Activated T-helper 1 cell treated with anti-CD3 and anti-CD28 coated beads, Interleukin-12 subunit alpha, Interleukin-12 subunit beta, Interleukin-2, Interleukin-4 antibody, amounts not matched to agents 30 ng/mL and 10 ng/mL and 1 ng/mL, durations not matched to agents 14 hours and 24 hours and 36 hours (primary cell): Measurements from ENCODE around the gene DDX19B. TPM values are rescaled to one million over a fixed set of nuclear protein-coding genes. Genes with fewer than 3 reads are reported as not detected.
"Not testable (repeated sequence)": the region's sequence is repeated elsewhere in the genome, so short reads cannot be mapped to it uniquely, and the experiment has no call there.

ENCODE experiments used
- DNase-seq: peaks from one replicate; pipeline ENCODE4 v3.0.0; 2021; ENCODE audit warnings: low spot score
- H3K27ac Mint-ChIP-seq: one replicate; pipeline ENCODE4 v1.8.0; 2021; ENCODE audit warnings: mild to moderate bottlenecking, mixed read lengths
- H3K27me3 Mint-ChIP-seq: one replicate; pipeline ENCODE4 v1.8.0; 2022; ENCODE audit warnings: mild to moderate bottlenecking, moderate library complexity, mixed read lengths; ENCODE audit not compliant: insufficient read depth
- H3K36me3 Mint-ChIP-seq: one replicate; pipeline ENCODE4 v1.8.0; 2021; ENCODE audit warnings: low read depth, mixed read lengths
- H3K4me1 Mint-ChIP-seq: one replicate; pipeline ENCODE4 v1.8.0; 2021; ENCODE audit warnings: low read depth, mixed read lengths
- H3K4me3 Mint-ChIP-seq: one replicate; pipeline ENCODE4 v1.8.0; 2021; ENCODE audit warnings: mild to moderate bottlenecking, moderate library complexity, mixed read lengths
- H3K9me3 Mint-ChIP-seq: one replicate; pipeline ENCODE4 v1.8.0; 2021; ENCODE audit warnings: mixed read lengths
- intact Hi-C: fragments of 100-400 bp; cut with micrococcal nuclease; formaldehyde crosslinking; loops from one replicate; pipeline ENCODE4 v1.15.1; 2024
- total RNA-seq: library from RNA; stranded (reverse); gene quantifications from 2 replicates; pipeline ENCODE4 v1.2.3, GENCODE V29; 2022

Gene DDX19B
- total RNA-seq, 1 donor from 2014 or later: 31.2 TPM

- Mint-ChIP-seq H3K27me3 (no peaks in the 10 kb centered on the region), H3K4me3 (no peak overlapping the region), H3K9me3 (no peaks in the 10 kb centered on the region), H3K4me1 (no peaks in the 10 kb centered on the region), H3K36me3 (peaks cover 40% of the 10 kb centered on the region), H3K27ac (no peak overlapping the region)
- DNase-seq: no peak
- intact Hi-C loops: no loop called here
Observed at GRCh38 chr16:70258065-70258464, 40.9 kb upstream of the DDX19B start.

- Mint-ChIP-seq H3K27ac (no peak overlapping the region), H3K9me3 (no peaks in the 10 kb centered on the region), H3K4me1 (no peaks in the 10 kb centered on the region), H3K27me3 (no peaks in the 10 kb centered on the region), H3K36me3 (peaks cover 34% of the 10 kb centered on the region), H3K4me3 (no peak overlapping the region)
- intact Hi-C loops: no loop called here
- no peak for DNase-seq
Observed at GRCh38 chr16:70258946-70259345, 40.0 kb upstream of the DDX19B start.

GRCh38 chr16:70259903-70260302 lies 39.1 kb upstream of the DDX19B start:
- H3K27ac Mint-ChIP-seq, H3K27me3 Mint-ChIP-seq, DNase-seq, H3K4me3 Mint-ChIP-seq, H3K9me3 Mint-ChIP-seq, H3K4me1 Mint-ChIP-seq, intact Hi-C loops: not testable (repeated sequence)
- H3K36me3 Mint-ChIP-seq: peaks cover 38% of the 10 kb centered on the region

GRCh38 chr16:70267516-70267915 lies 31.5 kb upstream of the DDX19B start:
- intact Hi-C loops: loop anchor here (5.0 kb wide), 1 partner anchor 100 kb away; no protein-coding TSS in a partner anchor
- Mint-ChIP-seq H3K27ac (no peak overlapping the region), H3K27me3 (no peaks in the 10 kb centered on the region), H3K36me3 (peaks cover 49% of the 10 kb centered on the region), H3K9me3 (no peaks in the 10 kb centered on the region), H3K4me3 (no peak overlapping the region), H3K4me1 (no peaks in the 10 kb centered on the region)
- DNase-seq: no peak

GRCh38 chr16:70267922-70268321 lies 31.1 kb upstream of the DDX19B start:
- not testable (repeated sequence) for H3K4me3 Mint-ChIP-seq, H3K27ac Mint-ChIP-seq, H3K4me1 Mint-ChIP-seq, H3K9me3 Mint-ChIP-seq, DNase-seq, H3K27me3 Mint-ChIP-seq
- intact Hi-C loops: loop anchor here (5.0 kb wide), 1 partner anchor 101 kb away; no protein-coding TSS in a partner anchor
- peaks cover 52% of the 10 kb centered on the region for H3K36me3 Mint-ChIP-seq

DNA sequence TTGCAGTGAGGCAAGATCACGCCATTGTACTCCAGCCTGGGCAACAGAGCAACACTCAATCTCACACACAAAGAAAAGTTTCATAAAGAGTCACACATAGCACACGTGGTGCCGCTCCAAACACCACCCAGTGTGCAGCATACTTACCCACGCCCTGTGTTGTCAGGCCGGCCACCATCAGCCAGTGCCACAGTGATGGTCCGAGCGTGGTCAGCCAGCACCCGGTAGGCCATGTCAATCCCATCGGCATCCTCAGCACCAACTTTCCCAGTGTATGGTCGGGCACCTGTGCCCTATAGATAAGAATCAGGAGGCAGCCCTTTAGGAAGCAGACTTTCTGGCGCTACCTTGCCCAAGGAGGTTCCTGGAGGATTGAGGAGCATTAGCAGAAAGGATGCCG lies 29.5 kb upstream of the DDX19B start:
- H3K36me3 Mint-ChIP-seq: peaks cover 58% of the 10 kb centered on the region
- no peaks in the 10 kb centered on the region for H3K27me3 Mint-ChIP-seq
- no peak for DNase-seq
- intact Hi-C loops: loop anchor here (1.0 to 5.0 kb wide), 2 partner anchors 8 to 102 kb away; no protein-coding TSS in a partner anchor
- no peaks in the 10 kb centered on the region for H3K9me3 Mint-ChIP-seq
- H3K27ac Mint-ChIP-seq: no peak overlapping the region
- H3K4me1 Mint-ChIP-seq: no peaks in the 10 kb centered on the region
- no peak overlapping the region for H3K4me3 Mint-ChIP-seq

GRCh38 chr16:70270176-70270575 lies 28.8 kb upstream of the DDX19B start:
- H3K4me1 Mint-ChIP-seq: no peaks in the 10 kb centered on the region
- intact Hi-C loops: no loop called here
- H3K27me3 Mint-ChIP-seq: no peaks in the 10 kb centered on the region
- H3K9me3 Mint-ChIP-seq: no peaks in the 10 kb centered on the region
- peaks cover 53% of the 10 kb centered on the region for H3K36me3 Mint-ChIP-seq
- no peak overlapping the region for H3K27ac Mint-ChIP-seq
- DNase-seq: no peak
- H3K4me3 Mint-ChIP-seq: no peak overlapping the region

GRCh38 chr16:70271696-70272095 lies 27.3 kb upstream of the DDX19B start:
- Mint-ChIP-seq H3K27me3 (no peaks in the 10 kb centered on the region), H3K27ac (no peak overlapping the region), H3K36me3 (peaks cover 51% of the 10 kb centered on the region), H3K9me3 (no peaks in the 10 kb centered on the region), H3K4me3 (no peak overlapping the region), H3K4me1 (no peaks in the 10 kb centered on the region)
- DNase-seq: no peak
- intact Hi-C loops: no loop called here

- Mint-ChIP-seq H3K27me3 (no peaks in the 10 kb centered on the region), H3K9me3 (no peaks in the 10 kb centered on the region), H3K4me3 (no peak overlapping the region), H3K4me1 (no peaks in the 10 kb centered on the region), H3K36me3 (peaks cover 44% of the 10 kb centered on the region), H3K27ac (peak overlapping the region; percentile 38)
- no peak for DNase-seq
- intact Hi-C loops: no loop called here
Observed at GRCh38 chr16:70276392-70276791, 22.6 kb upstream of the DDX19B start.

DNA sequence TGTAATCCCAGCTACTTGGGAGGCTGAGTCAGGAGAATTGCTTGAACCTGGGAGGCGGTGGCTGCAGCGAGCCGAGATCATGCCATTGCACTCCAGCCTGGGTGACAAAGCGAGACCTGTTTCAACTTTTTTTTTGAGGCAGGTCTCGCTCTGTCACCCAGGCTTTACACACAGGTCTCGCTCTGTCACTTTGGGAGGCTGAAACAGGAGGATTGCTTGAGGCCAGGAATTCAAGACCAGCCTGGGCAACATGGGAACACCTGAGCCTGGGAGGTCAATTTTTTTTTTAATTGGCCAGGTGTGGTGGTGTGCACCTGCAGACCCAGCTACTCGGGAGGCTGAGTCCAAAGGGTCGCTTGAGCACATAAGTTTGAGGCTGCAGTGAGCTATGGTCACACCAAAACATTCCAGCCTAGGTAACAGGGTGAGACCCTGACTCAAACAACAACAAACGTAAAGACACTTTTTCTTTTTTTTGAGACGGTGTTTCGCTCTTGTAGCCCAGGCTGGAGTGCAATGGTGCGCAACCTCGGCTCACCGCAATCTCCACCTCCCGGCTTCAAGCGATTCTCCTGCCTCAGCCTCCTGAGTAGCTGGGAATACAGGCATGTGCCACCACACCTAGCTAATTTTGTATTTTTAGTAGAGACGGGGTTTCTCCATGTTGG lies 11.5 kb upstream of the DDX19B start:
- Mint-ChIP-seq H3K4me3 (peak overlapping the region; percentile 96), H3K27ac (peak overlapping the region; percentile 52), H3K4me1 (peaks cover 39% of the 10 kb centered on the region), H3K36me3 (peaks cover 22% of the 10 kb centered on the region)
- DNase-seq, H3K9me3 Mint-ChIP-seq, H3K27me3 Mint-ChIP-seq, intact Hi-C loops: not testable (repeated sequence)

GRCh38 chr16:70289229-70290094 lies 9.5 kb upstream of the DDX19B start, which contains the start of gene AARS1:
TSS of gene AARS1 (minus strand) at chr16:70289506. CDS start at chr16:70282763, 6,743 bp downstream.
- Mint-ChIP-seq H3K4me1 (peaks cover 23% of the 10 kb centered on the region), H3K27me3 (no peaks in the 10 kb centered on the region)
- intact Hi-C loops: loop anchor here (1.0 to 2.0 kb wide), 6 partner anchors 10 to 231 kb away; partner anchors contain the start of genes DDX19B, EXOSC6 and ST3GAL2

GRCh38 chr16:70290949-70291519 lies 8.0 kb upstream of the DDX19B start:
- intact Hi-C loops: no loop called here
- peaks cover 13% of the 10 kb centered on the region for H3K4me1 Mint-ChIP-seq
- no peaks in the 10 kb centered on the region for H3K27me3 Mint-ChIP-seq
- peak overlapping the region; percentile 15 for H3K4me3 Mint-ChIP-seq
- DNase-seq: no peak
- H3K36me3 Mint-ChIP-seq: peaks cover 6% of the 10 kb centered on the region
- H3K9me3 Mint-ChIP-seq: no peaks in the 10 kb centered on the region
- H3K27ac Mint-ChIP-seq: peak overlapping the region; percentile 2

More at GRCh38 chr16:70289229-70290094, 9.5 kb upstream of the DDX19B start, which contains the start of gene AARS1:
- peaks cover 10% of the 10 kb centered on the region for H3K36me3 Mint-ChIP-seq
- H3K27ac Mint-ChIP-seq: peak within 1 kb of the TSS; percentile 99
- peak within 1 kb of the TSS; percentile 96 for H3K4me3 Mint-ChIP-seq
- peak; percentile 95 for DNase-seq
- no peaks in the 10 kb centered on the region for H3K9me3 Mint-ChIP-seq

GRCh38 chr16:70292148-70292547 lies 6.8 kb upstream of the DDX19B start:
- H3K4me3 Mint-ChIP-seq, intact Hi-C loops, H3K9me3 Mint-ChIP-seq, H3K27me3 Mint-ChIP-seq, H3K27ac Mint-ChIP-seq, H3K36me3 Mint-ChIP-seq, DNase-seq: not testable (repeated sequence)
- H3K4me1 Mint-ChIP-seq: peaks cover 13% of the 10 kb centered on the region
